ENCODE results near the gene FMN1. TPM values are rescaled to one million over a fixed set of nuclear protein-coding genes. Genes with fewer than 3 reads are reported as not detected.

Gene FMN1
- total RNA-seq, 1 experiment from 2014 or later, result 2.4 TPM

GRCh38 chr15:32746116-32746857 lies 448.2 kb downstream of the FMN1 start:
- H2AFZ ChIP-seq (ENCODE audit: low read length), result no peak overlapping the region
- ATAC-seq (no peak), DNase-seq (no peak)
- no TSS peak for BruUV-seq (replicated peaks)
- no peak overlapping the region for H3K4me2 ChIP-seq (ENCODE audit: low read length)
- H3K36me3 ChIP-seq (ENCODE audit: low read depth, low read length), result no peaks in the 10 kb centered on the region
- intact Hi-C loops (cut with micrococcal nuclease), result no loop called here
- H3K9me2 ChIP-seq (replicated peaks; ENCODE audit: low read length), result no peaks in the 10 kb centered on the region
- no peaks in the 10 kb centered on the region for H4K20me1 ChIP-seq (ENCODE audit: low read length)
- H3K27me3 ChIP-seq (ENCODE audit: low read length), result no peaks in the 10 kb centered on the region
- H3K27ac ChIP-seq (ENCODE audit: low read length), result no peak overlapping the region
- no peak overlapping the region for H3K9ac ChIP-seq (ENCODE audit: low read length)
- H3K4me1 ChIP-seq (ENCODE audit: insufficient read depth, low read length), result no peaks in the 10 kb centered on the region
- no peaks in the 10 kb centered on the region for H3F3A ChIP-seq (ENCODE audit: low read length, unreplicated experiment)
- H3K4me3 ChIP-seq (ENCODE audit: low read length), result no peak overlapping the region
- H3K79me2 ChIP-seq (ENCODE audit: low read length), result no peaks in the 10 kb centered on the region
- TF ChIP-seq EZH2phosphoT487 (IDR thresholded peaks at IDR 0.05; ENCODE audit: borderline replicate concordance, low read length) (no peak), EZH2 (IDR thresholded peaks at IDR 0.05; ENCODE audit: low read length, unreplicated experiment) (no peak)
- TF ChIP-seq, protein P1, sequence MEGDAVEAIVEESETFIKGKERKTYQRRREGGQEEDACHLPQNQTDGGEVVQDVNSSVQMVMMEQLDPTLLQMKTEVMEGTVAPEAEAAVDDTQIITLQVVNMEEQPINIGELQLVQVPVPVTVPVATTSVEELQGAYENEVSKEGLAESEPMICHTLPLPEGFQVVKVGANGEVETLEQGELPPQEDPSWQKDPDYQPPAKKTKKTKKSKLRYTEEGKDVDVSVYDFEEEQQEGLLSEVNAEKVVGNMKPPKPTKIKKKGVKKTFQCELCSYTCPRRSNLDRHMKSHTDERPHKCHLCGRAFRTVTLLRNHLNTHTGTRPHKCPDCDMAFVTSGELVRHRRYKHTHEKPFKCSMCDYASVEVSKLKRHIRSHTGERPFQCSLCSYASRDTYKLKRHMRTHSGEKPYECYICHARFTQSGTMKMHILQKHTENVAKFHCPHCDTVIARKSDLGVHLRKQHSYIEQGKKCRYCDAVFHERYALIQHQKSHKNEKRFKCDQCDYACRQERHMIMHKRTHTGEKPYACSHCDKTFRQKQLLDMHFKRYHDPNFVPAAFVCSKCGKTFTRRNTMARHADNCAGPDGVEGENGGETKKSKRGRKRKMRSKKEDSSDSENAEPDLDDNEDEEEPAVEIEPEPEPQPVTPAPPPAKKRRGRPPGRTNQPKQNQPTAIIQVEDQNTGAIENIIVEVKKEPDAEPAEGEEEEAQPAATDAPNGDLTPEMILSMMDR (conservative IDR thresholded peaks at IDR 0.05; ENCODE audit: low read depth, low read length), result no peak
- no peaks in the 10 kb centered on the region for H3K9me3 ChIP-seq (ENCODE audit: low read length)
- ChIA-PET CTCF (no interaction called here), POLR2A (ENCODE audit: unreplicated experiment) (no interaction called here)

- H3K4me3 ChIP-seq (ENCODE audit: low read length), result no peak overlapping the region
- DNase-seq (peak; percentile 29), ATAC-seq (no peak)
- no peaks in the 10 kb centered on the region for H3K9me2 ChIP-seq (replicated peaks; ENCODE audit: low read length)
- no peaks in the 10 kb centered on the region for H3K79me2 ChIP-seq (ENCODE audit: low read length)
- H4K20me1 ChIP-seq (ENCODE audit: low read length), result no peaks in the 10 kb centered on the region
- no peak overlapping the region for H2AFZ ChIP-seq (ENCODE audit: low read length)
- H3K9ac ChIP-seq (ENCODE audit: low read length), result no peak overlapping the region
- BruUV-seq (replicated peaks), result no TSS peak
- POLR2A ChIA-PET (ENCODE audit: unreplicated experiment), result interaction anchor here (0.7 kb wide), 1 partner anchor 1841 kb away, joined by 4 read pairs; no protein-coding TSS in a partner anchor
- CTCF ChIA-PET, result interaction anchor here (0.6 kb wide), 1 partner anchor 444 kb away, joined by 4 read pairs; no protein-coding TSS in a partner anchor
- H3K4me2 ChIP-seq (ENCODE audit: low read length), result no peak overlapping the region
- no peaks in the 10 kb centered on the region for H3K4me1 ChIP-seq (ENCODE audit: insufficient read depth, low read length)
- H3F3A ChIP-seq (ENCODE audit: low read length, unreplicated experiment), result no peaks in the 10 kb centered on the region
- H3K36me3 ChIP-seq (ENCODE audit: low read depth, low read length), result no peaks in the 10 kb centered on the region
- TF ChIP-seq EZH2phosphoT487 (IDR thresholded peaks at IDR 0.05; ENCODE audit: borderline replicate concordance, low read length) (no peak), EZH2 (IDR thresholded peaks at IDR 0.05; ENCODE audit: low read length, unreplicated experiment) (no peak)
- TF ChIP-seq, protein P1 (conservative IDR thresholded peaks at IDR 0.05; ENCODE audit: low read depth, low read length), result no peak
- no peaks in the 10 kb centered on the region for H3K27me3 ChIP-seq (ENCODE audit: low read length)
- intact Hi-C loops (cut with micrococcal nuclease), result no loop called here
- no peak overlapping the region for H3K27ac ChIP-seq (ENCODE audit: low read length)
- no peaks in the 10 kb centered on the region for H3K9me3 ChIP-seq (ENCODE audit: low read length)
Measured at GRCh38 chr15:32743411-32744140, 450.9 kb downstream of the FMN1 start.

All from PC-3 (cell line).